IPS-18c (cell line): Measurements from ENCODE around the gene RNASEL.

Experiments
- H3K4me3 ChIP-seq: 2 replicates; pipeline ENCODE4 v1.7.0; 2013; ENCODE audit warnings: low read depth, mild to moderate bottlenecking, low read length, moderate library complexity; ENCODE audit not compliant: insufficient read depth
- H3K9me3 ChIP-seq: one replicate; pipeline ENCODE4 v1.6.1; 2013; ENCODE audit warnings: mild to moderate bottlenecking, low read length, moderate library complexity; ENCODE audit not compliant: control insufficient read depth, insufficient read depth

The RNASEL gene

DNA sequence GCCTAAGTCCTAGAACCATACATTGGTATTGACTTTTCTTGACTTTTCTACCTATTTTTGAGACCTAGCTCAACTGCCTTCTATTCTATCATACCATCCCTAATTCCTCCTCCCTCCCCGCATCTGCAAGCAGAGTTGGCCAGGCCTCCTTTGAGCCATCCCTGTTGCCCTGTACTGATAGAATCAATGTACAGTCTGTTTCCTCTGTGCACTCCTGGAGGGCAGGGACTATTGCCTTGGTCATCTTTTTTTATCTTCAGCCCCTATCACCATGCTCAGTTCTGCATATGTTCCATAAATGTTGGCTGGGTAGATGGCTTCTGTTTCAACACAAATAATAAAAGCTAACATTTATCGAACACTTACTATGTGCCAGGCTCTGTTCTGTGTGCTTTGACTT is 19.2 kb upstream of the RNASEL start:
- no peaks in the 10 kb centered on the region for H3K9me3 ChIP-seq
- no peak overlapping the region for H3K4me3 ChIP-seq

GRCh38 chr1:182607566-182607965 is 18.5 kb upstream of the RNASEL start:
- no peak overlapping the region for H3K4me3 ChIP-seq
- no peaks in the 10 kb centered on the region for H3K9me3 ChIP-seq

- H3K4me3 ChIP-seq: peak within 1 kb of the TSS; percentile 46
- no peaks in the 10 kb centered on the region for H3K9me3 ChIP-seq
Measured at GRCh38 chr1:182604175-182605164, 15.4 kb upstream of the RNASEL start, which contains the start of gene RGS16. Gene RGS16, minus strand, starts transcription at chr1:182604389. Its CDS starts 130 bp downstream, at chr1:182604259.

DNA sequence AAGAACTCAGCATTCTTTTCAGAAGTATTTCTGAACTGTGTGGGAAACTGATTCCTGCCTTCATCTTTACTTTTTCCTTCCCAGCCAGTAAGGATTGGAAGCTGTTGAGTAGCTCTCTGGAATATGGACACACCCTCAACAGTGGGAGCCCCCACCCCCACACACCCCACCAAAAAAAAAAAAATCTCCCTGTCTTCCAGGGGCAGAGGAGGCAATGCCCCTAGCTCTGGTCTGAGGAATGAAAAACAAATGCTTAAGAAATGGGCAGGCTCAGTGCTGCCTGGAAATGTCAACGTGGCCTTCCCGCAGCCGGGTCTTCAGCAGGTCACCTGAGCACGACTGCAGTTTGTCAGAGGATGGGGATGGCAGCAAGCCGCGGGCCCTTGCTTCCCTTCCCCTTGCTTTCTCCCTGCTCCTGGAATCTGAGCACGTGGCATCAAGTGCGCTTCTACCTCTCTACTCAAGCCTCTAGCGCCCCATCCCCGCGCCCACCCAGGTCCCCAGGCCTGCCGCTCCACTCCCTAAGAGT is 14.7 kb upstream of the RNASEL start:
- Histone ChIP-seq H3K9me3 (no peaks in the 10 kb centered on the region), H3K4me3 (peak overlapping the region; percentile 46)

DNA sequence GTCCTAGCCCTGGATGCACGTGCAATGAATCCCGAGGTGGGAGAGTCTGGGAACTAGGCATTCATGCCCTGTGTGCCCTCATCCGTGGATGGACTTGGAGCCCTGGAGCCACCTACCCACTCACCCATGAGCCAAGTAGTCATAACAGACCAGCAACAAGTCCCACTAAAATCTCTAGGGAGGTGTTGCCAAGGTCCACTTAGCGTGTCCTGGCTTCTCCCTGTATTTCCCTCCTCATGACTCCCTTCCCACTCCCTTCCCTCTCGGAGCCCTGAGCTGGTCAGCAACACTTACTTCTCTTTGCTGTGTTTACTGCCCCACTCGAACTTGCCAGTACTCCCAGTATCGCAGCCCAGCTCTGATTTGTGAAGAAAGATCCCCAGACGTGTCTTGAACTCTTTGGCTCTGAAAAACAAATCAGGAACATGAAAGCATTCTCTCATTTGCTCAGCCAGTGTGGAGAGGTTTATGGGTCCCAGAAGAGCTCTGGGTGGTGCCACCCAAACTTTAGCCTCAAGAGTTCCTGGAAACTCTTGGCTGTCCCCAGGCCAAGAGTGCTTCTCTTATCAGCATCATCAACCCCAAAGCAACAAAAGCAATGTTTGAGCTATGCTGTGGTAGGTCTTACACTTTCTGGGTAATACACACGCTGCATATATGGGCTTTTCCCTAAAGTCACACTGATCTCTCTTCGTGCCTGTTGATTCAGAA is 14.0 kb upstream of the RNASEL start:
- peak overlapping the region; percentile 46; the same call in 1 of the 2 replicates for H3K4me3 ChIP-seq
- no peaks in the 10 kb centered on the region for H3K9me3 ChIP-seq

DNA sequence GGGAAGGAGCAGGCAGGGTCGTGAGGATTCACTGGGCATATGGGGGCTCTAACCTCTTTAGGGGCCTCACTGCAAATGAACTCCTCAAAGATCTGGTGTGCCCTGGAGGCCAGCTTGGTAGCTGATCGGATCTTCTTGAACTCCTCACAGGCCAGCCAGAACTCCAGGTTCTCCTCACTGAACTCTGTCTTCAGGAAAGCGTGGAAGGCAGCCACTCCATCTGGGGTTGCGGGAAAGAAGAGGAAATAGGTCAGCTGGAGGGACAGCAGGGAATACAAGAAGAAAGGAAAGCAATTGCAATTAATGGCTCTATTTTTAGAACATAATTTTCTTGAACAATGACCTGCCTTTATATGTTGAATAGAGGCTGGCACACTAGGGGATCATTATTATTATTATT is 12.9 kb upstream of the RNASEL start:
- H3K4me3 ChIP-seq: 0 out of 2 replicates have a peak overlapping the region, but pooled peaks have one; percentile 5
- H3K9me3 ChIP-seq: no peaks in the 10 kb centered on the region

DNA sequence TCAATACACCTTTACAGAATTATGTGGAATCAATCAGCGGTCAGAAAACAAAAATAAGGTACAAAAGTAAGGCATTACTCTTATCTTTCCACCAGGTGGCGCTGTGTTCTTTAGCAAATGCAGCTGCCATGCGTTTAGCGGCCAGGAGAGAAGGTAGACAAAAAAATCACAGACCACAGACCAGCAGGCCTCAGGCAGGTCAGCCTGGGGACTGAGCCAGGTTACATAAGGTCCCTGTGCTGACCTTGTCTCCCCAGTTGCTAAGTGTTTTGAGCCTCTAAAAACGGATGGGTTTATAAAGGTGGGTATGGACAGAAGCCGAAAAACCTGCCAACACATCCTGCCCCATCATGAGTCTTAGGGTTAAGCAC is 12.3 kb upstream of the RNASEL start:
- Histone ChIP-seq H3K4me3 (0 out of 2 replicates have a peak overlapping the region, but pooled peaks have one; percentile 5), H3K9me3 (no peaks in the 10 kb centered on the region)

- Histone ChIP-seq H3K4me3 (no peak overlapping the region), H3K9me3 (no peaks in the 10 kb centered on the region)
Measured at GRCh38 chr1:182600745-182601415, 11.8 kb upstream of the RNASEL start.

GRCh38 chr1:182600036-182600713 is 11.1 kb upstream of the RNASEL start:
- no peak overlapping the region for H3K4me3 ChIP-seq
- H3K9me3 ChIP-seq: no peaks in the 10 kb centered on the region

GRCh38 chr1:182599339-182599738 is 10.3 kb upstream of the RNASEL start:
- Histone ChIP-seq H3K4me3 (no peak overlapping the region), H3K9me3 (no peaks in the 10 kb centered on the region)

- Histone ChIP-seq H3K9me3 (no peaks in the 10 kb centered on the region), H3K4me3 (no peak overlapping the region)
Measured at GRCh38 chr1:182598296-182598695, 9.2 kb upstream of the RNASEL start.

DNA sequence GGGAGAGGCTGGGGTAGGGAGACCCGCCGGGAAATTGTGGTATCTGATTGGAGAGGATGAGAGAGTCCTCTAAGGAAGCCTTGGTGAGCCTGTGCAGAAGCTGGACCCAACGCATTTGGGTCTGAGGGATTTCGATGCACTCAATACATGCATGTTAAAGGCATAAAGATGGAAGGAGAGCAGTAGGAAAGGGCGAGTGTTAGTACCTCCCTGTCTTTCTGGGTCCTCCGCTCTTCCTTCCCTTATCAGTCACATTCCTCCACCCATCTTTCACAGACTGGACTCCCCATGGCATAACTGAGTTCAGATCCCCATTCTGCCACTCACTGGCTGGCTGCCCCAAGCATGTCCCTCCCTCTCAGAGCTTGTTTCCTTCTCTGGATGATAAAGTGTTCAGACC is 7.9 kb upstream of the RNASEL start:
- no peaks in the 10 kb centered on the region for H3K9me3 ChIP-seq
- no peak overlapping the region for H3K4me3 ChIP-seq

GRCh38 chr1:182595641-182596240 is 6.7 kb upstream of the RNASEL start:
- Histone ChIP-seq H3K9me3 (no peaks in the 10 kb centered on the region), H3K4me3 (no peak overlapping the region)

DNA sequence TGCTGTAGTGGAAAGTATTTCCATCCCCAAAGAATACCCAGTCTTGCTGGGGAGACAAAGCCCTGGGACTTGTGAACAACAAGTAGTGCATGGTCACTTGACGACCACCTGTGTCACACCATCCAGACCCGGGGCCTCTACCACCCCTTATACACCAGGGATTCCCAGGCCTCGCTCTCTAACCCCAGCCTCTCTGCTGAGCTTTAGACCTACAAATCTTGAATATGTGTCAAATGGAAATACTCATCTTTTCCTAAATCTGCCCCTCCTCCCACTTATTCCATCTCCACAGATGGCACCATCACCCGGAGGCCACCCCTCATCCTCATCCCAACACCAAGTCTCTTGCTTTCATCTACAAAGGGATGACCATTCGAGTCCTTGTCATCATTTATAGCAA is 875 bp upstream of the RNASEL start:
- Histone ChIP-seq H3K9me3 (no peaks in the 10 kb centered on the region), H3K4me3 (no peak overlapping the region)

DNA sequence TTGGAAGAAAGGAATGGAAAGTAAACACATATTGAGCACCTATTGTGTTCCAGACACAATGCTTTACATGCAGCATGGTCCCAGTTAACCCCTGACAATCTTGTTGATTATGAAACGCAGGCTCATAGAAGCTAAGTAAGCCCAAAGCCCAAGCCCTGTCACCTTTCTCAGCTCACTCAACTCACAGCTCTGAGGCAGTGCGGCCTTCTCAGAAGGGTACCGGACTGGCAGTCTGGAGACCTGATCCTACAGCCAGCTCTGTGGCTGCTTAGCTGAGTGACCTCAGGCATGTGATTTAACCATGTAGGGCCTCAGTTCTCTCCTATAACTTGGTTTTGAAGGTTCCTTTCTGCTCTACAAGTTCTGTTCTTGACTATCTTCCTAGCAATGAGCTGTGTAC is 464 bp upstream of the RNASEL start:
- Histone ChIP-seq H3K9me3 (no peaks in the 10 kb centered on the region), H3K4me3 (no peak overlapping the region; the same call in 1 of the 2 replicates)

- Histone ChIP-seq H3K9me3 (no peaks in the 10 kb centered on the region), H3K4me3 (no peak overlapping the region; the same call in 1 of the 2 replicates)
Measured at GRCh38 chr1:182587666-182588499, 1.2 kb downstream of the RNASEL start.
